Measurements from ENCODE around the gene KL.

KL gene

DNA sequence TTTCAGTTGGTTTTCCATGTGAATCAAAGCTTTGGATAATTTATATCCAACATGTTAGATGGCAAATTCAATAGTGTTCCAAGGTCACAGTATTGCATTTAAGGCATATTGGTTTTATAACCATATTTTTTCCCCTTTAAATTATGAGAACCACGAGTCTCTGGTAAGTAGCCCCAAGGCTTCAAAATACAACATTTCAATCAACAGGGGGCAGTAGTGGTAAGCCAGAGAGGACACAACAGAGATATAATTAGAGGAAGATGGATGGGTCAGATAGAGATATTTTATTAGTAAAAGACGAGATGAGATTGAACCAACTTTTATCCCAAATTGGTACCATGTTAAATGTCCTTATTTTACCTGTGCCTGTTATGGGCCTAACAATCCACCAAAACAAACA is 53.1 kb downstream of the KL start:
- no peak for DNase-seq (ENCODE audit: low read depth)
- H3K4me3 ChIP-seq (ENCODE audit: low read length): no peak overlapping the region
- TF ChIP-seq, protein P1, sequence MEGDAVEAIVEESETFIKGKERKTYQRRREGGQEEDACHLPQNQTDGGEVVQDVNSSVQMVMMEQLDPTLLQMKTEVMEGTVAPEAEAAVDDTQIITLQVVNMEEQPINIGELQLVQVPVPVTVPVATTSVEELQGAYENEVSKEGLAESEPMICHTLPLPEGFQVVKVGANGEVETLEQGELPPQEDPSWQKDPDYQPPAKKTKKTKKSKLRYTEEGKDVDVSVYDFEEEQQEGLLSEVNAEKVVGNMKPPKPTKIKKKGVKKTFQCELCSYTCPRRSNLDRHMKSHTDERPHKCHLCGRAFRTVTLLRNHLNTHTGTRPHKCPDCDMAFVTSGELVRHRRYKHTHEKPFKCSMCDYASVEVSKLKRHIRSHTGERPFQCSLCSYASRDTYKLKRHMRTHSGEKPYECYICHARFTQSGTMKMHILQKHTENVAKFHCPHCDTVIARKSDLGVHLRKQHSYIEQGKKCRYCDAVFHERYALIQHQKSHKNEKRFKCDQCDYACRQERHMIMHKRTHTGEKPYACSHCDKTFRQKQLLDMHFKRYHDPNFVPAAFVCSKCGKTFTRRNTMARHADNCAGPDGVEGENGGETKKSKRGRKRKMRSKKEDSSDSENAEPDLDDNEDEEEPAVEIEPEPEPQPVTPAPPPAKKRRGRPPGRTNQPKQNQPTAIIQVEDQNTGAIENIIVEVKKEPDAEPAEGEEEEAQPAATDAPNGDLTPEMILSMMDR (conservative IDR thresholded peaks at IDR 0.05; ENCODE audit: low read depth, low read length): no peak

DNA sequence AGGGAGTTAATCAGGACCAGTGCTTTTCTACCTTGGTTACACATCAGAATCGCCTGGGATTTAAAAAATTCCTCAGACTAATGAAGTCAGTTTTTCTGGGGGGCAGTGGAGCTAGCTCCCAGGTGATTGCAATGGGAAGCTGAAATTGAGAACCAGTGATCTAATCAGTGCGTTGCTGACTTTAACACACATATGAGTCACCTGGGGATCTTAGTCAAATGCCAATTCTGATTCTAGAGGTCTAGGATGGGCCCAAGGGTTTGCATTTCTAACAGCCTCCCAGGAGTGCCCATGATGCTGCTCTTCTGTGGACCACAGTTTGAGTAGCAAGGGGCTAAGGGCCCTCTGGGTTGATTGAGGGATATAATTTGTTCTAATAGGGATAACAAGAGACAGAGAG is 54.5 kb downstream of the KL start:
- DNase-seq (ENCODE audit: low read depth): no peak
- TF ChIP-seq, protein P1 (conservative IDR thresholded peaks at IDR 0.05; ENCODE audit: low read depth, low read length): no peak
- H3K4me3 ChIP-seq (ENCODE audit: low read length): no peak overlapping the region

DNA sequence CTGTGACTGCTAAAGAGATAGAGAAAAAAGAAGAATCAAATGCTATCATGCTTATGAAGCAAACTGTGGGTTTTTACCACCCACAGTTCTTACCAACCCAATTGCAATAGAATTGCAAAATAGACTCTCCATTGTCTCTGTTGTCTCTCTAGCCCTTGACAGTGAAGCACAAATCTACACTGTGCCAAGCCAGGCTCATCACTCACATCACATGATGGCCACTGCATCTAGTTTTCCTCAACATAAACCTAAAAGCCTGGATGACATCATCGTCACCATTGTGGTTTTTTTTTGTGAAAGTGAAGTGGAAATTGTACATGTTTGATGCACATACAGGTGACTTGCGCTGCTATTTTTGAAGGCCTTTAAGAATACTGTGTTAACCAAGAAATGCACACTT is 56.1 kb downstream of the KL start:
- no peak overlapping the region for H3K4me3 ChIP-seq (ENCODE audit: low read length)
- TF ChIP-seq, protein P1 (conservative IDR thresholded peaks at IDR 0.05; ENCODE audit: low read depth, low read length): no peak
- DNase-seq (ENCODE audit: low read depth): no peak

DNA sequence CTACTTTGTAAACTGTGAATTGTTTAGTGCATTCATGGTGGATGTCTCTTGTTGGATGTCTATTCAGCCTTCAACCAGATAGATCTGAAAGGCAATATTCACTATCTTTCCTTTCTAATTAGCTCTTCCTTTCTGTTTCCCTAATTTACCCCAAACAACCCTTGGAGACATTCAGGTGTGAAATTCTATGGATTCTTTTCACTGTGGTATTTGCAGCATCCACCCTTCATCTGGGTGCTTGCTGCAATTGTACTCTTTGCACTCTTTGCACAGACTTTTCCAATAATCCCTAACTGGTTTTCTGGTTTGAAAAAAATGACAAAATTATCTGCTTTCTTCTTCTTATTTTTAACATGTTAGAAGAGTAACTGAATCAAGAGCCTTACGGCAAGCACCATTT is 56.5 kb downstream of the KL start:
- TF ChIP-seq, protein P1 (conservative IDR thresholded peaks at IDR 0.05; ENCODE audit: low read depth, low read length): no peak
- H3K4me3 ChIP-seq (ENCODE audit: low read length): no peak overlapping the region
- no peak for DNase-seq (ENCODE audit: low read depth)

DNA sequence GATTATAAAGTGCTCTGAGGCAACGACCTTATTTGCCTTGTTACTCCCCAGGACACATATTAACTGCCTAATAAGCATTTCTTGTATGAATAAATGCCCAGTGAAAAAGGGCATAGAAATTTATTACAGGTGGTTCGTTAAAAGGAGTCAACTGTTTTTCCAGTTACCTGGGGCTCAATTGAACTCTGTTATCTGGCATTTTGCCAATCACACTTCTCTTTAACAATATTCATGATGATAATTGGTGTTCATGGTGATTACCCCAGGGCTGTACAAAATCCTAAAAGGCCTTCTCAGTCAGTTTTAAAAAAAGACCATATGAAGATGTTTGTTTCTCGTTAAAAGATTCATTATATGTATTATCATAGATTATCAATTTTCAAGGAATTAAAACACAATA is 57.1 kb downstream of the KL start:
- TF ChIP-seq, protein P1 (conservative IDR thresholded peaks at IDR 0.05; ENCODE audit: low read depth, low read length): no peak
- no peak for DNase-seq (ENCODE audit: low read depth)
- H3K4me3 ChIP-seq (ENCODE audit: low read length): no peak overlapping the region

DNA sequence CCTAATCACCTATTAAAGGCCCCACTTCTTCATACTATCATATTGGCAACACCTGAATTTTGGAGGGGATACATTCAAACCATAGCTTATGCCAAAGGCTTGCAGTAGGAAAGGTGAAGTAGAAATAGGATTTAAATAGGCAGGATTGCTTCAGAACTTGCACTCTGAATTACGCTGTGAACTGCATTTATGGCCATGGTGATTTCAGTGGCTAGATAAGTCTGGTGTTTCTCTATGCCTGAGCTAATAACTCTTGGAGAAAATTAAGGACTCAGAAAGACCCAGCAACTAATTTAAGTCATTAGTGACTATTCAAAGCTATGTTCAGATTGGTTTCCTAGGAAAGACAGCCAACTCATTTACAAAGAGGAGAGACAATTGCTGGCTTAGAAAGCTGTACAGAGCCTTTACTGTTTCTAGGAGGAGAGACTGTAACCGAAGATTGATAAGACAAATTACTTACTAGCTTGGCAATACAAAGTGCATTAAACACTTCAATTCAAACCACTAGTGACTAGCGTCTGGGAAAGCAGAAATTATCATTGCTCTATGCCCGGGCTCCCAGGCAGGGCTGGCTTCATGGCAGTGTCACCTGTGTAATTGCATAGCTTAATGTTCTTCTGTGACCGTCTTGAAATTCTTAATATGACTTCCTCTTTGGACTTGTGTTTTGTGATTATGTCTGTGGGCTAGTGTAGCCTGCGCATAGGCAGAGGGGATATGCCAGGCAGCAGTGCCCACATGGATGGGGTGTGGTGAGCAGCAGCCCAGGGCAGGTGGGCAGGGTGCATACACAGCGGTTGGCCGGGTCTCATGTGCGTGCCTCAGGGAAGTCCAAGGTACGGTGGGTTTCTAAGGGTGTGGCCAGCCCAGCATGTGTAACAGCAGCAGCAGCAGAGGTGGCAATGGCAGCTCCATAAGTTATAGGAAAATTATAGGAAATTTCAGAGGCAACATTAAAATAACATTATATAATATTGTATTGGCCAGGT is 60.1 kb downstream of the KL start:
- DNase-seq (ENCODE audit: low read depth): no peak
- TF ChIP-seq, protein P1 (conservative IDR thresholded peaks at IDR 0.05; ENCODE audit: low read depth, low read length): no peak
- no peak overlapping the region for H3K4me3 ChIP-seq (ENCODE audit: low read length)

DNA sequence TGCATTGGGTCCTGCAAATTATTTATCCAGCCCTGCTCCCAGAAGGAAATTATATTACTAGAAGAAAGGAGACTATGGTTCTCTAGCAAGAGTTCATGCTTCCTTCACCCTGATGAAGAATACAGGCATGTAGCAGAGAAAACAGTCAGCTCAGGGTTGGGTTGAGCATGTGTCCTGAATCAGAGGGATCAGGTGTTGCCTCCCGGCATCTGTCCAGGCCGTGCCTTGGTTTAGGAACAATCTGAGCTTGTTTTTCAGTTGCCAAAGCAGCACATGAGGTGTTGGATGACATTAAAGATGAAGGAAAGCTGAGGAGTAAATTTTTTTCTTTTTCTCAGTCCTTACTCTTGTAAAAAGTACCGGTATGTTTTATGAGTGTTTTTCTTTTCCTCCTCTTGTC is 62.0 kb downstream of the KL start:
- no peak for DNase-seq (ENCODE audit: low read depth)
- no peak overlapping the region for H3K4me3 ChIP-seq (ENCODE audit: low read length)
- TF ChIP-seq, protein P1 (conservative IDR thresholded peaks at IDR 0.05; ENCODE audit: low read depth, low read length): no peak
